ENCODE results near the gene MTCL1. TPM values are rescaled to one million over a fixed set of nuclear protein-coding genes. Genes with fewer than 3 reads are reported as not detected.

MTCL1 gene
- total and polyA plus RNA-seq, 10 of the 15 experiments (the other 5 are each of a cell fraction or from before 2014, with no cell fraction given) = 0.03 to 0.36 (median 0.13) TPM; not detected in 4

DNA sequence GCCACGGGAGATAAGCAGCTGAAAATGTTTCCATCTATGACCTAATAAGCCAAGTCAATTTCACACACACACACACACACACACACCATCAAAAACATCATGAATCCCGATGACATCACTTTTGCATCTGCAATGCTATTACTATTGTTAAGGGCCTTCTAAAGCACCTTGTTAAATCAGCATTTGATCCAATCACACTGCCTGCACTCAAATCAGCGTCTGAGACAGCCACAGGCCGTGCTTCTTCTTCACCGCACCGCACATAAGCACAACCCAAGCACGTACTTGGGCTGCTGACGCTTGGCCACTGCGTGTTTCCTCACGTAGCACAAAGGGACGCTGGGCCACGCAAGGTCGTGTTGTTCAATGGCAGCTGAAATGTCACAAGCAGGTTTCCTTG, 15.8 kb upstream of the MTCL1 start:
- intact Hi-C loops (cut with micrococcal nuclease; ENCODE audit: unreplicated experiment) = no loop called here
- SMC1A ChIA-PET (ENCODE audit: uncharacterized antibody, unreplicated experiment) = no interaction called here
- FAIRE-seq = no peak

DNA sequence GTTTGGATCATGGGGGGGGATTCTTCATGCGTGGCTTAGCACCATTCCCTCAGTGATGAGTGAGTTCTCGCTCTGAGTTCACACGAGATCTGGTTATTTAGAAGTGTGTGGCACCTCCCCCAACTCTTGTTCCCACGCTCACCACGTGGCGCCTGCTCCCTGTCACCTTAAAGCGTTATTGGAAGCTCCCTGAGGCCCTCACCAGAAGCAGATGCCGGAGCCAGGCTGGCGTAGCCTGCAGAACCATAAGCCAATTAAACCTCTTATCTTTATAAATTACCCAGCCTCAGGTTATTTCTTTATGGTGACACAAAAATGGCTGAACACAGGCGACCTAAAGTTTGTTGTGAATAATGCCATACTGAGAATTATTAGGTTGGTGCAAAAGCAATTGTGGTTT, 10.5 kb upstream of the MTCL1 start:
- Histone ChIP-seq H3K4me1 (ENCODE audit: control insufficient read depth, insufficient read depth, low read length) (peaks cover 7% of the 10 kb centered on the region; the same call in 1 of the 2 replicates), H3K4me3 (no peak overlapping the region), H3K79me2 (ENCODE audit: control insufficient read depth, insufficient read depth, low read length) (no peaks in the 10 kb centered on the region), H3K4me2 (ENCODE audit: control insufficient read depth, insufficient read depth) (no peak overlapping the region), H3K27ac (ENCODE audit: control insufficient read depth, insufficient read depth) (no peak overlapping the region), H3K27me3 (replicated peaks in 1 of 2; ENCODE audit: control insufficient read depth in 2 of 2, insufficient read depth in 2 of 2, low read length in 1 of 2) (peaks cover 0 to 2% of the 10 kb centered on the region in 2 experiments; a peak in 1 of 4 replicates), H2AFZ (ENCODE audit: control insufficient read depth, low read depth, low read length) (no peak overlapping the region), H3K36me3 (ENCODE audit: control insufficient read depth in 2 of 2, insufficient read depth in 2 of 2, low read length in 1 of 2) (no peaks in the 10 kb centered on the region), H4K20me1 (ENCODE audit: control insufficient read depth, insufficient read depth) (no peaks in the 10 kb centered on the region), H3K9ac (ENCODE audit: control insufficient read depth, insufficient read depth, low read length) (no peak overlapping the region), H3K9me3 (replicated peaks; ENCODE audit: control insufficient read depth, insufficient read depth, low read length) (no peaks in the 10 kb centered on the region)
- CTCF ChIA-PET = interaction anchor here (0.6 to 4.0 kb wide), 8 partner anchors 9 to 452 kb away, joined by 3 to 56 read pairs (median 8); no protein-coding TSS in a partner anchor
- POLR2A ChIA-PET = no interaction called here
- FAIRE-seq (no peak), DNase-seq (ENCODE audit: low read depth, low spot score) (no peak), ATAC-seq (no peak)
- intact Hi-C loops (cut with micrococcal nuclease; ENCODE audit: unreplicated experiment) = loop anchor here (5.0 to 10.0 kb wide), 3 partner anchors 43 to 450 kb away; no protein-coding TSS in a partner anchor
- BruUV-seq (replicated peaks) = no TSS peak
- RAD21 ChIA-PET (ENCODE audit: unreplicated experiment) = interaction anchor here (0.8 kb wide), 1 partner anchor 290 kb away, joined by 3 read pairs; no protein-coding TSS in a partner anchor
- in situ Hi-C loops (cut with MboI) = no loop called here
- SMC1A ChIA-PET (ENCODE audit: uncharacterized antibody, unreplicated experiment) = interaction anchor here (3.0 kb wide), 1 partner anchor 288 kb away, joined by 16 read pairs; no protein-coding TSS in a partner anchor
- 74% methylated on average over 8 of the region's 10 CpGs for WGBS (ENCODE audit: insufficient coverage, insufficient replicate concordance, low lambda C conversion rate, missing lambda C conversion rate)
- TF ChIP-seq CEBPB (IDR thresholded peaks at IDR 0.05; ENCODE audit: borderline replicate concordance in 1 of 2, low read depth in 2 of 2, low read length in 2 of 2) = no peak
- TF ChIP-seq NR2C2 (IDR thresholded peaks at IDR 0.05; ENCODE audit: borderline replicate concordance, control insufficient read depth, insufficient read length, low read depth) = no peak
- TF ChIP-seq SMARCA5 (IDR thresholded peaks at IDR 0.05) = no peak
- TF ChIP-seq, protein P1, sequence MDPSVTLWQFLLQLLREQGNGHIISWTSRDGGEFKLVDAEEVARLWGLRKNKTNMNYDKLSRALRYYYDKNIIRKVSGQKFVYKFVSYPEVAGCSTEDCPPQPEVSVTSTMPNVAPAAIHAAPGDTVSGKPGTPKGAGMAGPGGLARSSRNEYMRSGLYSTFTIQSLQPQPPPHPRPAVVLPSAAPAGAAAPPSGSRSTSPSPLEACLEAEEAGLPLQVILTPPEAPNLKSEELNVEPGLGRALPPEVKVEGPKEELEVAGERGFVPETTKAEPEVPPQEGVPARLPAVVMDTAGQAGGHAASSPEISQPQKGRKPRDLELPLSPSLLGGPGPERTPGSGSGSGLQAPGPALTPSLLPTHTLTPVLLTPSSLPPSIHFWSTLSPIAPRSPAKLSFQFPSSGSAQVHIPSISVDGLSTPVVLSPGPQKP (IDR thresholded peaks at IDR 0.05; ENCODE audit: low read depth, low read length) = no peak
- TF ChIP-seq CBX5 (IDR thresholded peaks at IDR 0.05; ENCODE audit: low read depth) = no peak
- TF ChIP-seq USF1 (IDR thresholded peaks at IDR 0.05; ENCODE audit: borderline replicate concordance, extremely low read length, insufficient read depth, low read depth, low read length) = no peak
- TF ChIP-seq SPI1 (IDR thresholded peaks at IDR 0.05; ENCODE audit: borderline replicate concordance, insufficient read depth, low read depth, low read length) = no peak
- TF ChIP-seq, protein P2, sequence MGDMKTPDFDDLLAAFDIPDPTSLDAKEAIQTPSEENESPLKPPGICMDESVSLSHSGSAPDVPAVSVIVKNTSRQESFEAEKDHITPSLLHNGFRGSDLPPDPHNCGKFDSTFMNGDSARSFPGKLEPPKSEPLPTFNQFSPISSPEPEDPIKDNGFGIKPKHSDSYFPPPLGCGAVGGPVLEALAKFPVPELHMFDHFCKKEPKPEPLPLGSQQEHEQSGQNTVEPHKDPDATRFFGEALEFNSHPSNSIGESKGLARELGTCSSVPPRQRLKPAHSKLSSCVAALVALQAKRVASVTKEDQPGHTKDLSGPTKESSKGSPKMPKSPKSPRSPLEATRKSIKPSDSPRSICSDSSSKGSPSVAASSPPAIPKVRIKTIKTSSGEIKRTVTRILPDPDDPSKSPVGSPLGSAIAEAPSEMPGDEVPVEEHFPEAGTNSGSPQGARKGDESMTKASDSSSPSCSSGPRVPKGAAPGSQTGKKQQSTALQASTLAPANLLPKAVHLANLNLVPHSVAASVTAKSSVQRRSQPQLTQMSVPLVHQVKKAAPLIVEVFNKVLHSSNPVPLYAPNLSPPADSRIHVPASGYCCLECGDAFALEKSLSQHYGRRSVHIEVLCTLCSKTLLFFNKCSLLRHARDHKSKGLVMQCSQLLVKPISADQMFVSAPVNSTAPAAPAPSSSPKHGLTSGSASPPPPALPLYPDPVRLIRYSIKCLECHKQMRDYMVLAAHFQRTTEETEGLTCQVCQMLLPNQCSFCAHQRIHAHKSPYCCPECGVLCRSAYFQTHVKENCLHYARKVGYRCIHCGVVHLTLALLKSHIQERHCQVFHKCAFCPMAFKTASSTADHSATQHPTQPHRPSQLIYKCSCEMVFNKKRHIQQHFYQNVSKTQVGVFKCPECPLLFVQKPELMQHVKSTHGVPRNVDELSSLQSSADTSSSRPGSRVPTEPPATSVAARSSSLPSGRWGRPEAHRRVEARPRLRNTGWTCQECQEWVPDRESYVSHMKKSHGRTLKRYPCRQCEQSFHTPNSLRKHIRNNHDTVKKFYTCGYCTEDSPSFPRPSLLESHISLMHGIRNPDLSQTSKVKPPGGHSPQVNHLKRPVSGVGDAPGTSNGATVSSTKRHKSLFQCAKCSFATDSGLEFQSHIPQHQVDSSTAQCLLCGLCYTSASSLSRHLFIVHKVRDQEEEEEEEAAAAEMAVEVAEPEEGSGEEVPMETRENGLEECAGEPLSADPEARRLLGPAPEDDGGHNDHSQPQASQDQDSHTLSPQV (IDR thresholded peaks at IDR 0.05) = no peak
- no peak for TF ChIP-seq FOXK2 (IDR thresholded peaks at IDR 0.05)
- no peak for TF ChIP-seq JUND (IDR thresholded peaks at IDR 0.05; ENCODE audit: low read depth, low read length)

More for the DNA sequence above, 15.8 kb upstream of the MTCL1 start:
- H3K9ac ChIP-seq (ENCODE audit: control insufficient read depth, insufficient read depth, low read length) = no peak overlapping the region
- no peak overlapping the region for H3K27ac ChIP-seq (ENCODE audit: control insufficient read depth, insufficient read depth)
- DNase-seq (ENCODE audit: low read depth, low spot score) (no peak), ATAC-seq (no peak)
- H3K4me3 ChIP-seq = no peak overlapping the region
- in situ Hi-C loops (cut with MboI) = no loop called here
- no peaks in the 10 kb centered on the region for H3K79me2 ChIP-seq (ENCODE audit: control insufficient read depth, insufficient read depth, low read length)
- H2AFZ ChIP-seq (ENCODE audit: control insufficient read depth, low read depth, low read length) = no peak overlapping the region
- ChIA-PET RAD21 (ENCODE audit: unreplicated experiment) (no interaction called here), POLR2A (no interaction called here), CTCF (no interaction called here)
- H3K27me3 ChIP-seq (replicated peaks in 1 of 2; ENCODE audit: control insufficient read depth in 2 of 2, insufficient read depth in 2 of 2, low read length in 1 of 2) = peaks cover 2% of the 10 kb centered on the region in 2 experiments; a peak in 3 of 4 replicates
- H4K20me1 ChIP-seq (ENCODE audit: control insufficient read depth, insufficient read depth) = no peaks in the 10 kb centered on the region
- H3K4me2 ChIP-seq (ENCODE audit: control insufficient read depth, insufficient read depth) = no peak overlapping the region
- no peaks in the 10 kb centered on the region for H3K36me3 ChIP-seq (ENCODE audit: control insufficient read depth in 2 of 2, insufficient read depth in 2 of 2, low read length in 1 of 2)
- WGBS (ENCODE audit: insufficient coverage, insufficient replicate concordance, low lambda C conversion rate, missing lambda C conversion rate) = 62% methylated on average over 13 of the region's 13 CpGs
- no peaks in the 10 kb centered on the region for H3K4me1 ChIP-seq (ENCODE audit: control insufficient read depth, insufficient read depth, low read length)
- TF ChIP-seq SMC3 (IDR thresholded peaks at IDR 0.05; ENCODE audit: borderline replicate concordance, low read length) = no peak
- no peaks in the 10 kb centered on the region for H3K9me3 ChIP-seq (replicated peaks; ENCODE audit: control insufficient read depth, insufficient read depth, low read length)
- BruUV-seq (replicated peaks) = no TSS peak

All from GM12878 (cell line).